OCI-LY1 (cell line): ENCODE measurements around the gene ITGB4.

Experiments
- EZH2 ChIP-seq: fragments of 200-600 bp; sonication (generic), shearing (Covaris generic); IDR thresholded peaks from 2 replicates; pipeline ENCODE4 v1.8.0; 2017; ENCODE audit warnings: borderline replicate concordance, mixed run types, mild to moderate bottlenecking, antibody characterized with exemption, low read length, moderate library complexity, mixed read lengths
- TF ChIP-seq, protein P1 (sequence below): fragments of 200-600 bp; sonication (generic), shearing (Covaris generic); IDR thresholded peaks from 2 replicates; pipeline ENCODE4 v1.5.1; 2017; ENCODE audit warnings: mild to moderate bottlenecking, antibody characterized with exemption, low read length, moderate library complexity, mixed read lengths

DNA sequence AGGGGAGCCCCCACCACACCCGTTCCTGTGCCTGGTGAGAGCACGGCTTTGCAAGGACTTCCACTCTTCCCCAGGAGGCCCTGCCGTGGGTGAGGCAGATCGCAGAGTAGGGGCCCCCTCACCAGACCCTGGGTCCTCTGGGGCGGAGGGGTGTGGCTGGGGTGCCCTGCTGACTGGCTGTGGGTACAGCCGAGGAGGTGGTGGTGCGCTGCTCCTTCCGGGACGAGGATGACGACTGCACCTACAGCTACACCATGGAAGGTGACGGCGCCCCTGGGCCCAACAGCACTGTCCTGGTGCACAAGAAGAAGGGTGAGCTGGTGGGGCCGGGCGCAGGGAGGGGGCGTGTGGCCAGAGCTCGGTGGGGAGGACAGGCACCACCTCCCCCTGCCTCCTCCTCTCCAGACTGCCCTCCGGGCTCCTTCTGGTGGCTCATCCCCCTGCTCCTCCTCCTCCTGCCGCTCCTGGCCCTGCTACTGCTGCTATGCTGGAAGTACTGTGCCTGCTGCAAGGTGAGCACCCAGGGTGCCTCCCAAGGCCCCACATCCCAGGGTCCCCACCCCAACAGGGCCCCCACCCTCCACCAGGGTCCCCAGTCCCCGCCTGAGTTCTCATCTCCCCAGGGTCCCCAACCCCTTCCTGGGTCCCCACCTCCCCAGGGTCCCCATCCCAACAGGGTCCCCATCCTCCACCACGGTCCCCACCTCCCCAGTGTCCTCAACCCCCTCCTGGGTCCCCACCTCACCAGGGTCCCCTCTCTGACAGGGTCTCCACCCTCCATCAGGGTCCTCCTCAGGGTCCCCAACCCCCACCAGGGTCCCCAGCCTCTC, 16.1 kb downstream of the ITGB4 start:
- no peak for TF ChIP-seq EZH2
- TF ChIP-seq, protein P1, sequence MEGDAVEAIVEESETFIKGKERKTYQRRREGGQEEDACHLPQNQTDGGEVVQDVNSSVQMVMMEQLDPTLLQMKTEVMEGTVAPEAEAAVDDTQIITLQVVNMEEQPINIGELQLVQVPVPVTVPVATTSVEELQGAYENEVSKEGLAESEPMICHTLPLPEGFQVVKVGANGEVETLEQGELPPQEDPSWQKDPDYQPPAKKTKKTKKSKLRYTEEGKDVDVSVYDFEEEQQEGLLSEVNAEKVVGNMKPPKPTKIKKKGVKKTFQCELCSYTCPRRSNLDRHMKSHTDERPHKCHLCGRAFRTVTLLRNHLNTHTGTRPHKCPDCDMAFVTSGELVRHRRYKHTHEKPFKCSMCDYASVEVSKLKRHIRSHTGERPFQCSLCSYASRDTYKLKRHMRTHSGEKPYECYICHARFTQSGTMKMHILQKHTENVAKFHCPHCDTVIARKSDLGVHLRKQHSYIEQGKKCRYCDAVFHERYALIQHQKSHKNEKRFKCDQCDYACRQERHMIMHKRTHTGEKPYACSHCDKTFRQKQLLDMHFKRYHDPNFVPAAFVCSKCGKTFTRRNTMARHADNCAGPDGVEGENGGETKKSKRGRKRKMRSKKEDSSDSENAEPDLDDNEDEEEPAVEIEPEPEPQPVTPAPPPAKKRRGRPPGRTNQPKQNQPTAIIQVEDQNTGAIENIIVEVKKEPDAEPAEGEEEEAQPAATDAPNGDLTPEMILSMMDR = no peak
